Smooth muscle cell of bladder (primary cell): ENCODE data around the gene HOXB2. TPM values are rescaled to one million over a fixed set of nuclear protein-coding genes. Genes with fewer than 3 reads are reported as not detected.

ENCODE experiments used
- total RNA-seq: library from RNA; depleted of rRNA; stranded (reverse); fragments of >200 nt; gene quantifications from 2 replicates; pipeline ENCODE4 v1.2.3, GENCODE V29; 2014

Gene HOXB2
- 0.55 and 0.85 TPM in 2 replicates for total RNA-seq

GRCh38 chr17:48545022-48545375, at the start of gene HOXB2:
HOXB2 (minus strand) TSS chr17:48545109; CDS start chr17:48544911, 198 bp downstream.

GRCh38 chr17:48593126-48593829, 48.4 kb upstream of the HOXB2 start, which contains the start of gene HOXB5:
HOXB5 (minus strand) TSS chr17:48593779; CDS start chr17:48593682, 97 bp downstream.

GRCh38 chr17:48589831-48590606, 45.1 kb upstream of the HOXB2 start, which contains the start of gene HOXB3:
HOXB3 (minus strand) TSS chr17:48590241; CDS start chr17:48552474, 37,767 bp downstream.

GRCh38 chr17:48577946-48578615, 33.2 kb upstream of the HOXB2 start, which contains the start of gene HOXB4:
HOXB4 (minus strand) TSS chr17:48578350; CDS start chr17:48578319, 31 bp downstream.

GRCh38 chr17:48530887-48531272, 14.0 kb downstream of the HOXB2 start, which contains the start of gene HOXB1:
HOXB1 (minus strand) TSS chr17:48531011; CDS start chr17:48530904, 107 bp downstream.

Other genes starting within 250 kb of the HOXB2 start
- gene SKAP1, start 114.9 kb downstream of the HOXB2 start, total RNA-seq: not detected in 2 replicates
- gene HOXB1, start 14.1 kb downstream of the HOXB2 start, total RNA-seq: not detected in 2 replicates
- gene HOXB4, start 33.2 kb upstream of the HOXB2 start, total RNA-seq: under 0.01 TPM in 1 of 2 replicates, not detected in the other
- under 0.01 and 0.28 TPM in 2 replicates for gene HOXB3, start 45.1 kb upstream of the HOXB2 start, total RNA-seq
- not detected in 2 replicates for gene HOXB5, start 48.7 kb upstream of the HOXB2 start, total RNA-seq
- 0.09 TPM in 1 of 2 replicates, not detected in the other for gene HOXB6, start 59.9 kb upstream of the HOXB2 start, total RNA-seq
- gene HOXB7, start 65.9 kb upstream of the HOXB2 start, total RNA-seq: not detected in 2 replicates
- not detected in 2 replicates for gene HOXB8, start 70.2 kb upstream of the HOXB2 start, total RNA-seq
- not detected in 2 replicates for gene HOXB9, start 81.2 kb upstream of the HOXB2 start, total RNA-seq
- not detected in 2 replicates for gene PRAC1, start 177.4 kb upstream of the HOXB2 start, total RNA-seq
- 0.46 TPM in 1 of 2 replicates, not detected in the other for gene PRAC2, start 178.1 kb upstream of the HOXB2 start, total RNA-seq
- 0.28 and 0.74 TPM in 2 replicates for gene HOXB13, start 183.6 kb upstream of the HOXB2 start, total RNA-seq